Kidney epithelial cell (primary cell): ENCODE measurements around the gene PAPPA2. TPM values are rescaled to one million over a fixed set of nuclear protein-coding genes. Genes with fewer than 3 reads are reported as not detected.

Experiments
- DNase-seq: peaks from one replicate; pipeline ENCODE4 v3.0.0-alpha.2; 2010; ENCODE audit warnings: low read depth
- H3K27me3 ChIP-seq: 2 replicates; pipeline ENCODE4 v1.6.0; 2011; ENCODE audit warnings: low read length; ENCODE audit not compliant: control insufficient read depth, insufficient read depth
- H3K36me3 ChIP-seq: 2 replicates; pipeline ENCODE4 v1.5.1; 2011; ENCODE audit warnings: low read length; ENCODE audit not compliant: control insufficient read depth, insufficient read depth
- H3K4me3 ChIP-seq: 2 replicates; pipeline ENCODE4 v1.5.1; 2011; ENCODE audit warnings: low read depth, mild to moderate bottlenecking, control low read depth, low read length
- total RNA-seq: library from RNA; depleted of rRNA; stranded (reverse); fragments of >200 nt; gene quantifications from 2 replicates; pipeline ENCODE4 v1.2.3, GENCODE V29; 2015
- TF ChIP-seq, protein P1 (sequence below): IDR thresholded peaks from 2 replicates; pipeline ENCODE4 v1.5.1; 2011; ENCODE audit warnings: mild to moderate bottlenecking, moderate library complexity, low read length, control low read depth, inconsistent platforms; ENCODE audit not compliant: insufficient read depth, poor library complexity, severe bottlenecking

Gene PAPPA2
- total RNA-seq, 1 donor from 2014 or later = 6.9 TPM

DNA sequence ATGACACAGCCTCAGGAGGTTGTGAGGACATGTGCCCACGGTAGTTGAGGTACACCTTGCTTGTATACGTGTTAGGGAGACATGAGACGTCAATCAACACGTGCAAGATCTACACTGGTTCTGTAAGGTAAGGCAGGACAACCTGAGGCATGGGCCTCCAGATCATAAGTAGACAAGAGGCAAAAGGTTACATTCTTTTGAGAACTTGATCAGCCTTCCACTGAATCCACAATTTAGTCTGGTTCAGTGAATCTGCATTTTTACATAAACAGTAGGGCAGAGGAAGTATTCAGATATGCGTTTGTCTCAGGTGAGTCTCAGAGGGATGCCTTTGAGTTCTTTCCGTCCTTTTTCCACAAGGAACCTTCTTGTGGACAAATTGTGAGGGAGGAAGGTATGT, 352.6 kb downstream of the PAPPA2 start:
- Histone ChIP-seq H3K4me3 (no peak overlapping the region), H3K36me3 (no peaks in the 10 kb centered on the region), H3K27me3 (no peaks in the 10 kb centered on the region)
- TF ChIP-seq, protein P1, sequence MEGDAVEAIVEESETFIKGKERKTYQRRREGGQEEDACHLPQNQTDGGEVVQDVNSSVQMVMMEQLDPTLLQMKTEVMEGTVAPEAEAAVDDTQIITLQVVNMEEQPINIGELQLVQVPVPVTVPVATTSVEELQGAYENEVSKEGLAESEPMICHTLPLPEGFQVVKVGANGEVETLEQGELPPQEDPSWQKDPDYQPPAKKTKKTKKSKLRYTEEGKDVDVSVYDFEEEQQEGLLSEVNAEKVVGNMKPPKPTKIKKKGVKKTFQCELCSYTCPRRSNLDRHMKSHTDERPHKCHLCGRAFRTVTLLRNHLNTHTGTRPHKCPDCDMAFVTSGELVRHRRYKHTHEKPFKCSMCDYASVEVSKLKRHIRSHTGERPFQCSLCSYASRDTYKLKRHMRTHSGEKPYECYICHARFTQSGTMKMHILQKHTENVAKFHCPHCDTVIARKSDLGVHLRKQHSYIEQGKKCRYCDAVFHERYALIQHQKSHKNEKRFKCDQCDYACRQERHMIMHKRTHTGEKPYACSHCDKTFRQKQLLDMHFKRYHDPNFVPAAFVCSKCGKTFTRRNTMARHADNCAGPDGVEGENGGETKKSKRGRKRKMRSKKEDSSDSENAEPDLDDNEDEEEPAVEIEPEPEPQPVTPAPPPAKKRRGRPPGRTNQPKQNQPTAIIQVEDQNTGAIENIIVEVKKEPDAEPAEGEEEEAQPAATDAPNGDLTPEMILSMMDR = no peak
- DNase-seq = no peak

DNA sequence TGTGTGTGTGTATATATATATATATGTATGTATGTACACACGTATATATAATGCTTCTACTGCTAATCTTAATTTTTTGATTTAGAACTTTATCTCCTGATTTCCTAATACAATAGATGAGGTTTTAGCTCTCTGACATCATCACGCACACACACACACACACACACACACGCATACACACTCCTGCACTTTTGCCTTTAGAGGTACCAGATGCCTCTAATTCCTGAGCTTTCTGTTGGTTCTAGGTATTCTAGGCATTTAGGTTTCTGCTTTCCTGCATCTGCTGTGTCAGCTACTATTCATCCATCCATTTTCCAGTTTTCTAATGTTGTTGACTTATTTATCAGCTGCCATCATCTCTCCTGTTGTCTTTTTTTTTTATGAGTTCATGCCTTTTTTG, 353.3 kb downstream of the PAPPA2 start:
- no peaks in the 10 kb centered on the region for H3K36me3 ChIP-seq
- TF ChIP-seq, protein P1 = no peak
- no peaks in the 10 kb centered on the region for H3K27me3 ChIP-seq
- no peak for DNase-seq
- no peak overlapping the region for H3K4me3 ChIP-seq

DNA sequence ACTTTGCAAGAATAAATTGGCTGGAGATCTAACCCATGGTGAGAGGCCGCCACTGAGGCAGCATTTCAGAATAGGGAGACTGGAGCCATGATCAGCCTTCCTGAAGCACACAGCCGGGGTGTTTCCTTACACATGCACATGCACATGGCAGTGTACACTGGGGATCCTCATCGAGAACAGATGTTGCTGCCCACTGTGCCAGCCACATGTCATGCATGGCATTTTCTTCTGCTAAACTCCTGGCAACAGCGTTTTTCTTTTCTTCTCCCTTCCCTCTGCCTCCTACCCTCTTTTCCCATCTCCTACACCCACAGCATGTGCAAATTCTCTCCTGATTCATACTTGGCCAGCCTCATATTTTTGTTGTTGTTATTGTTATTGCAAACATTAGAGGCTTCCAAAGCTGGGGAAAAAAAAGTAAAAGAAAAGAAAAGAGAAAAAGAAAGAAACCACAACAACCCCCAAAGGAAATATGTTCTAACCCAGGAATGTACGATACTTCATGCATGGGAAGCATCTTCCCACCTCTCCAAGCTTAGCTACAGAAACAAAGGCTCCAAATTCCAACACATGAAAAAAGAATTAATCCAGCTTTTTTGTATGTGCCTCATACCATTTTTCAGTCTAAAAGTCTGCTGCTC, 357.5 kb downstream of the PAPPA2 start:
- Histone ChIP-seq H3K4me3 (no peak overlapping the region), H3K36me3 (no peaks in the 10 kb centered on the region), H3K27me3 (no peaks in the 10 kb centered on the region)
- TF ChIP-seq, protein P1 = no peak
- no peak for DNase-seq

DNA sequence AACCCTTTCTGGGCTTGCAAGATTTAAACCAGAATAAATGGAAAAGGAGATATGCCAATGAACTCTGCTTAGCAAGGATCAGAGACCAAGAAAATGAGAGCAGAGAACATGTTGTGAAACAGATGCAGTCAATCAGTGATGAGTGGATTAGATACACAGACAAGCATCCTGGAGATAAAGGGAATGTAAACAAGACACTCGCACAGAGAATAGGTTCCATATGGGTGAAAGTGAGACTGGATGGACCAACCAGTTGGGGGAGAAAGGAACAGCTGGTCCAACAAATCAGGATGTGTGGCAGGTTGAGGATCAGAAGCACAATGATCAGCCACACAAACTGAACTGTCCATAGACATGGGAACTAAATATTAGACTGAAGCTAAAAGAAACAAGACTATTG, 363.3 kb downstream of the PAPPA2 start:
- Histone ChIP-seq H3K36me3 (no peaks in the 10 kb centered on the region), H3K27me3 (no peaks in the 10 kb centered on the region), H3K4me3 (no peak overlapping the region)
- no peak for DNase-seq
- TF ChIP-seq, protein P1 = no peak

DNA sequence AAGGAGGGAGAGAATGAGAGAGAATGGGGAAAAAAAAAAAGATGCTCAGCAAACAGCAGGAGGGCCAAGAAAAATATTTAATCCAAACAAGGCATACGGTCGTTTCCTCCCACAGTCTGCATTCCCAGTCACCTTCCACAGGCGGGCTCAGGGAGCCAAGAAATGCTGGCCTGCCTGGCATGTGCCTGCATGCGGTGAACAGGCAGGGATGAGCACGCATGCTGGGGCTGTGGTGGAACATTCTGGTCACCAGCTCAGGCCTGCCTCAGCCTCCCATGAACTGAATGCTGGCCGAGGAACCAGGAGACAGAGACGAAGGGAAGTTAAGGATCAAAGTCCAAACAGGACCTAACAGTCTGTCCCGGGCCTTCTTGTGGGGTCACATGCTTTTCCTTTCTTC, 366.3 kb downstream of the PAPPA2 start:
- Histone ChIP-seq H3K4me3 (no peak overlapping the region), H3K36me3 (no peaks in the 10 kb centered on the region), H3K27me3 (no peaks in the 10 kb centered on the region)
- no peak for DNase-seq
- TF ChIP-seq, protein P1 = no peak

DNA sequence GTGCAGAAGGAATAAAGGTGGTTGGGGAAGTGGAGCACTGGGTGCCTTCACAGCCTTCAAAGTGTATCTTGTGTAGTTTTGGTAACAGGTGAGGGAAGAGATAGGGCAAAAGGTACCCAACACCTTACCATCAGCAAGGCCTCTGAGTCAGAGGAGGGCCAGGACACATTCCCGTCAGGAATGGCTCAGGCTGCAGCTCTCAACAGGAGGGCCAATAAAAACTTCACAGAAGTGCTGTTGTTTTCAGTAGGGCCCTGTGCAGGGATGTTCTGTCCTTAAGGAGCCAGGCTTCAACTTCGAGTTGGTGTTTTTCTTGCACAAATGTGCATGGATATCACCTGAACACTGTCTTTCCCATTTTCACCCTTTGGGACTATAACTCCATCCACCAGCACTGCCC, 368.2 kb downstream of the PAPPA2 start:
- Histone ChIP-seq H3K4me3 (no peak overlapping the region), H3K36me3 (no peaks in the 10 kb centered on the region), H3K27me3 (no peaks in the 10 kb centered on the region)
- TF ChIP-seq, protein P1 = no peak
- DNase-seq = no peak
